K562 (cell line): ENCODE data around the gene PNPLA7. TPM values are rescaled to one million over a fixed set of nuclear protein-coding genes. Genes with fewer than 3 reads are reported as not detected.
A peak's percentile ranks its signal among the peaks of the same experiment; 100 is the strongest.

Source experiments
- PRDM10 ChIP-seq: fragments of 450-650 bp; IDR thresholded peaks from 2 replicates; pipeline ENCODE4 v1.6.1; 2018; ENCODE audit not compliant: partially characterized antibody
- RBBP5 ChIP-seq: fragments of 200-600 bp; sonication (generic); IDR thresholded peaks from 2 replicates; pipeline ENCODE4 v1.6.1; 2012; ENCODE audit warnings: borderline replicate concordance, mild to moderate bottlenecking, low read length, control low read depth, inconsistent platforms; ENCODE audit not compliant: insufficient read depth, poor library complexity, severe bottlenecking
- SFPQ ChIP-seq: fragments of 200-400 bp; formaldehyde crosslinking; IDR thresholded peaks from 2 replicates; pipeline ENCODE4 v1.6.1; 2017; ENCODE audit warnings: mild to moderate bottlenecking, low read depth, low read length, moderate library complexity
- ZNF639 ChIP-seq, 2 experiments: fragments of 200-800 bp in 1 of 2; sonication (Bioruptor generic) in 1 of 2; sonication (generic) in 1 of 2; formaldehyde crosslinking in 1 of 2; IDR thresholded peaks in 1 of 2; conservative IDR thresholded peaks in 1 of 2; 2 replicates each; pipeline versions ENCODE4 v1.5.0 to v1.6.1; 2016 to 2020; ENCODE audit warnings: missing compliant biosample characterization in 1 of 2, missing genetic modification characterization in 1 of 2, missing genetic modification reagents in 1 of 2
- polyA plus RNA-seq, 8 experiments: library from polyadenylated mRNA; depleted of rRNA in 4 of 8; stranded (reverse) in 5 of 8; unstranded in 3 of 8; fragments of >200 nt; fragmentation: Nextera tagmentation in 2 of 8; fragmentation: Illumina TruSeq in 1 of 8; extraction: Ambion mirVana in 2 of 8; extraction: Trizol in 1 of 8; gene quantifications; 2 replicates each; pipeline versions ENCODE4 v1.2.1 to v1.2.3, GENCODE V29; 2011 to 2014; ENCODE audit warnings: inconsistent platforms in 1 of 8, missing spikeins in 1 of 8
- total RNA-seq, 7 experiments: library from RNA; depleted of rRNA in 6 of 7; stranded (reverse); fragments of >200 nt in 6 of 7; fragmentation: Illumina TruSeq in 2 of 7; extraction: Trizol in 2 of 7; gene quantifications; 2 replicates each; pipeline versions ENCODE4 v1.2.1 to v1.2.3, GENCODE V29; 2011 to 2021; ENCODE audit warnings: low replicate concordance in 1 of 7

The PNPLA7 gene
- total and polyA plus RNA-seq, 9 of the 15 experiments (the other 6 are each of a cell fraction or from before 2014, with no cell fraction given), result 0.01 to 0.85 (median 0.19) TPM; not detected in 1

GRCh38 chr9:137590123-137590468 is 39.9 kb upstream of the PNPLA7 start (continued):
- TF ChIP-seq SFPQ, result no peak
- TF ChIP-seq RBBP5, result peak; percentile 78
- TF ChIP-seq PRDM10, result no peak
- no peak; a peak in 1 of 4 replicates for TF ChIP-seq ZNF639 (CRISPR knock-in tag; conservative IDR thresholded peaks at IDR 0.05 in 1 of 2, IDR thresholded peaks at IDR 0.05 in 1 of 2)
